CD14-positive monocyte (primary cell): ENCODE measurements around the gene AASS. TPM values are rescaled to one million over a fixed set of nuclear protein-coding genes. Genes with fewer than 3 reads are reported as not detected.

Experiments used
- DNase-seq, 3 donors: peaks; one replicate each; pipeline ENCODE4 v3.0.0-alpha.2; 2011 to 2022
- H2AFZ ChIP-seq: 2 replicates; pipeline ENCODE4 v1.6.0; 2012; ENCODE audit warnings: mild to moderate bottlenecking, low read depth, low read length, inconsistent platforms; ENCODE audit not compliant: insufficient read depth, poor library complexity, severe bottlenecking
- H3K27ac ChIP-seq, 2 donors: 1 replicate in 1 of 2; 2 replicates in 1 of 2; pipeline ENCODE4 v1.5.1; 2012 to 2013; ENCODE audit warnings: low read length in 2 of 2, control low read depth in 1 of 2, inconsistent platforms in 1 of 2, low read depth in 1 of 2, mild to moderate bottlenecking in 1 of 2
- H3K27me3 ChIP-seq, 2 donors: one replicate each; pipeline versions ENCODE4 v1.6.0 to v1.6.1; 2011 to 2013; ENCODE audit warnings: low read length in 2 of 2; ENCODE audit not compliant: control insufficient read depth in 2 of 2, insufficient read depth in 2 of 2
- H3K36me3 ChIP-seq, 2 donors: replicated peaks in 1 of 2; 1 replicate in 1 of 2; 2 replicates in 1 of 2; pipeline versions ENCODE4 v1.5.1 to v1.6.1; 2012 to 2013; ENCODE audit warnings: low read length in 2 of 2, control low read depth in 1 of 2, inconsistent platforms in 1 of 2, mild to moderate bottlenecking in 1 of 2; ENCODE audit not compliant: insufficient read depth in 2 of 2, control insufficient read depth in 1 of 2
- H3K4me1 ChIP-seq, 2 donors: 1 replicate in 1 of 2; 2 replicates in 1 of 2; pipeline versions ENCODE4 v1.5.1 to v1.6.1; 2012 to 2013; ENCODE audit warnings: low read length in 2 of 2, control low read depth in 1 of 2, inconsistent platforms in 1 of 2, mild to moderate bottlenecking in 1 of 2, moderate library complexity in 1 of 2; ENCODE audit not compliant: insufficient read depth in 2 of 2, control insufficient read depth in 1 of 2
- H3K4me2 ChIP-seq: replicated peaks from 2 replicates; pipeline ENCODE3; 2012; ENCODE audit warnings: low read length, moderate library complexity, mild to moderate bottlenecking; ENCODE audit not compliant: poor library complexity, severe bottlenecking; ENCODE audit errors: extremely low read depth
- H3K4me3 ChIP-seq, 3 experiments: fragments of 200-600 bp in 1 of 3; sonication (generic) in 1 of 3; replicated peaks in 1 of 3; 1 replicate in 2 of 3; 2 replicates in 1 of 3; pipeline ENCODE4 v1.5.1; 2011 to 2013; ENCODE audit warnings: low read length in 3 of 3, mild to moderate bottlenecking in 3 of 3, control low read depth in 2 of 3, low read depth in 2 of 3, inconsistent platforms in 1 of 3, moderate library complexity in 1 of 3
- H3K79me2 ChIP-seq: 2 replicates; pipeline ENCODE4 v1.6.0; 2012; ENCODE audit warnings: mild to moderate bottlenecking, control low read depth, inconsistent platforms, low read length, moderate library complexity; ENCODE audit not compliant: insufficient read depth
- H3K9ac ChIP-seq: 2 replicates; pipeline ENCODE4 v1.6.0; 2017; ENCODE audit warnings: low read length, mild to moderate bottlenecking; ENCODE audit not compliant: insufficient read depth, poor library complexity, severe bottlenecking
- H3K9me3 ChIP-seq, 2 donors: replicated peaks in 1 of 2; 1 replicate in 1 of 2; 2 replicates in 1 of 2; pipeline versions ENCODE4 v1.5.1 to v1.6.1; 2012 to 2013; ENCODE audit warnings: low read length in 2 of 2, control low read depth in 1 of 2; ENCODE audit not compliant: control insufficient read depth in 1 of 2, insufficient read depth in 1 of 2
- H4K20me1 ChIP-seq: 2 replicates; pipeline ENCODE4 v1.6.0; 2012; ENCODE audit warnings: mild to moderate bottlenecking, low read length, control low read depth, moderate library complexity; ENCODE audit not compliant: insufficient read depth
- H3K27ac Mint-ChIP-seq, 7 donors: one replicate each; pipeline ENCODE4 v1.8.0; 2020; ENCODE audit warnings: mild to moderate bottlenecking in 7 of 7, mixed read lengths in 7 of 7, moderate library complexity in 6 of 7, inconsistent platforms in 2 of 7
- H3K27me3 Mint-ChIP-seq, 3 donors: one replicate each; pipeline ENCODE4 v1.8.0; 2021 to 2022; ENCODE audit warnings: low read depth in 3 of 3, mild to moderate bottlenecking in 3 of 3, mixed read lengths in 3 of 3, moderate library complexity in 3 of 3, inconsistent platforms in 1 of 3
- H3K36me3 Mint-ChIP-seq, 2 donors: one replicate each; pipeline ENCODE4 v1.8.0; 2020; ENCODE audit warnings: mixed read lengths in 2 of 2, inconsistent platforms in 1 of 2, mild to moderate bottlenecking in 1 of 2
- H3K4me1 Mint-ChIP-seq: one replicate; pipeline ENCODE4 v1.8.0; 2020; ENCODE audit warnings: mild to moderate bottlenecking, mixed read lengths
- H3K4me3 Mint-ChIP-seq, 2 donors: one replicate each; pipeline ENCODE4 v1.8.0; 2020; ENCODE audit warnings: mild to moderate bottlenecking in 2 of 2, mixed read lengths in 2 of 2, moderate library complexity in 1 of 2
- H3K9me3 Mint-ChIP-seq, 7 donors: one replicate each; pipeline ENCODE4 v1.8.0; 2020 to 2022; ENCODE audit warnings: mixed read lengths in 7 of 7, mild to moderate bottlenecking in 6 of 7, moderate library complexity in 6 of 7, inconsistent platforms in 2 of 7
- WGBS: methylation state at CpG from one replicate; pipeline ENCODE4 v1.1.5; 2013; ENCODE audit warnings: missing lambda C conversion rate; ENCODE audit not compliant: insufficient coverage; 5-methylcytosine and 5-hydroxymethylcytosine counted together
- intact Hi-C, 2 donors: fragments of 100-400 bp; cut with micrococcal nuclease; formaldehyde crosslinking; loops; one replicate each; pipeline versions ENCODE4 v1.15.0 to v1.15.1; 2023
- polyA plus RNA-seq, 3 donors: library from polyadenylated mRNA; depleted of rRNA in 1 of 3; unstranded in 2 of 3; stranded (reverse) in 1 of 3; fragments of 300-500 nt in 2 of 3; fragments of >200 nt in 1 of 3; fragmentation: Illumina TruSeq in 2 of 3; gene quantifications; 1 replicate in 2 of 3; 2 replicates in 1 of 3; pipeline ENCODE4 v1.2.3, GENCODE V29; 2012 to 2021
- TF ChIP-seq, protein P1 (sequence below): fragments of 200-600 bp; IDR thresholded peaks from one replicate; pipeline ENCODE4 v1.8.0; 2022; ENCODE audit warnings: antibody characterized with exemption, mild to moderate bottlenecking

Gene AASS
- polyA plus RNA-seq, 3 donors: 0.22 to 0.33 TPM; not detected in 1

DNA sequence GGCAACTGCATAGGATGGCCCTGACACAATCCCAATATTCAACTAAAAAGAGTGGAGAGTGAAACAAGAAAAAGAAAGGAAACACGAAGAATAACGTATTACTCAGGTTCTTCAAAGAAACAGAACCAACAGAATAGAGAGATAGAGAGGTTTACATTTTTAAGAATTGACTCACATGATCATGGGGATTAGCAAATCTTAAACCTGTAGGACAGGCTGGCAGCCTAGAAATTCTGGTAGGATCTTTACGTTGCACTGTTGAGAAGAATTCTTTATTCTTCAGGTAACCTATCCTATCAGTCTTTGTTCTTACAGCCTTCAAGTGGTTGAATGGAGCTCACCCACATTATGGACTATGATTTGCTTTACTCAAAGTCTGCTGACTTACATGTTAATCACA lies 103.9 kb downstream of the AASS start:
- Histone ChIP-seq H2AFZ (no peak overlapping the region), H3K4me2 (no peak overlapping the region), H3K4me3 (no peak overlapping the region), H3K9me3 (no peaks in the 10 kb centered on the region), H3K27ac (no peak overlapping the region), H3K4me1 (no peaks in the 10 kb centered on the region), H4K20me1 (no peaks in the 10 kb centered on the region), H3K79me2 (no peaks in the 10 kb centered on the region), H3K27me3 (no peaks in the 10 kb centered on the region), H3K36me3 (no peaks in the 10 kb centered on the region), H3K9ac (no peak overlapping the region)
- intact Hi-C loops: no loop called here
- TF ChIP-seq, protein P1, sequence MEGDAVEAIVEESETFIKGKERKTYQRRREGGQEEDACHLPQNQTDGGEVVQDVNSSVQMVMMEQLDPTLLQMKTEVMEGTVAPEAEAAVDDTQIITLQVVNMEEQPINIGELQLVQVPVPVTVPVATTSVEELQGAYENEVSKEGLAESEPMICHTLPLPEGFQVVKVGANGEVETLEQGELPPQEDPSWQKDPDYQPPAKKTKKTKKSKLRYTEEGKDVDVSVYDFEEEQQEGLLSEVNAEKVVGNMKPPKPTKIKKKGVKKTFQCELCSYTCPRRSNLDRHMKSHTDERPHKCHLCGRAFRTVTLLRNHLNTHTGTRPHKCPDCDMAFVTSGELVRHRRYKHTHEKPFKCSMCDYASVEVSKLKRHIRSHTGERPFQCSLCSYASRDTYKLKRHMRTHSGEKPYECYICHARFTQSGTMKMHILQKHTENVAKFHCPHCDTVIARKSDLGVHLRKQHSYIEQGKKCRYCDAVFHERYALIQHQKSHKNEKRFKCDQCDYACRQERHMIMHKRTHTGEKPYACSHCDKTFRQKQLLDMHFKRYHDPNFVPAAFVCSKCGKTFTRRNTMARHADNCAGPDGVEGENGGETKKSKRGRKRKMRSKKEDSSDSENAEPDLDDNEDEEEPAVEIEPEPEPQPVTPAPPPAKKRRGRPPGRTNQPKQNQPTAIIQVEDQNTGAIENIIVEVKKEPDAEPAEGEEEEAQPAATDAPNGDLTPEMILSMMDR: no peak
- Mint-ChIP-seq H3K36me3 (no peaks in the 10 kb centered on the region), H3K9me3 (peaks cover 0 to 3% (median 0%) of the 10 kb centered on the region in 7 donors), H3K27me3 (peaks cover 0 to 4% (median 3%) of the 10 kb centered on the region in 3 donors), H3K4me1 (no peaks in the 10 kb centered on the region), H3K27ac (no peak overlapping the region), H3K4me3 (no peak overlapping the region)
- no peak for DNase-seq
- whole genome bisulfite sequencing: no CpG with 5 or more reads among the region's 3 CpGs

DNA sequence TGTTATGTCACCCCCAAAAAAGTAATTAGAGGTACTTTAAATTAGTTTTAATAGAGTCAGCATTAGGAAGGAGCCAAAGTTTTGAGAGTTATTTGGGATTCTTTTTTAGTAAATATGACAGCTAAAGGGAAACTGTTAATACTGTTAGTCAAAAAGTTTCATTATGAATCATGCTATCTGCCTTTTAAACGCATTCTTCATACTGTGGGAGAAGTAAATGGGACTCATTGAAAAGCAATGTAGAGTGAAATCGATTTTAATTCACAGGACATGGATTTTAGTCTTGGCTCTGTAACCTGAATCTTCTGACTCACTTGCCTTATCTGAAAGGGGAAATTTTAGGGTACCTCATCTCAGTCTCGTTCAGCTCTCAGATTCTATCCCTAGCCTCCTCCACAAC lies 105.1 kb downstream of the AASS start:
- H3K9me3 ChIP-seq: no peaks in the 10 kb centered on the region

More for the DNA sequence above, 105.1 kb downstream of the AASS start:
- no peak overlapping the region for H3K27ac Mint-ChIP-seq
- Histone ChIP-seq H2AFZ (no peak overlapping the region), H3K27me3 (no peaks in the 10 kb centered on the region), H3K4me2 (no peak overlapping the region), H3K4me3 (no peak overlapping the region), H3K79me2 (no peaks in the 10 kb centered on the region), H4K20me1 (no peaks in the 10 kb centered on the region), H3K9ac (no peak overlapping the region), H3K36me3 (no peaks in the 10 kb centered on the region), H3K27ac (no peak overlapping the region), H3K4me1 (no peaks in the 10 kb centered on the region)
- H3K9me3 Mint-ChIP-seq: peaks cover 0 to 3% (median 0%) of the 10 kb centered on the region in 7 donors
- intact Hi-C loops: no loop called here
- H3K4me1 Mint-ChIP-seq: no peaks in the 10 kb centered on the region
- H3K27me3 Mint-ChIP-seq: peaks cover 0 to 6% (median 3%) of the 10 kb centered on the region in 3 donors
- TF ChIP-seq, protein P1: no peak
- no peak overlapping the region for H3K4me3 Mint-ChIP-seq
- 100% methylated on average over 1 of the region's 3 CpGs for WGBS
- H3K36me3 Mint-ChIP-seq: no peaks in the 10 kb centered on the region
- no peak for DNase-seq
